ENCODE measurements around the gene GULP1.

DNA sequence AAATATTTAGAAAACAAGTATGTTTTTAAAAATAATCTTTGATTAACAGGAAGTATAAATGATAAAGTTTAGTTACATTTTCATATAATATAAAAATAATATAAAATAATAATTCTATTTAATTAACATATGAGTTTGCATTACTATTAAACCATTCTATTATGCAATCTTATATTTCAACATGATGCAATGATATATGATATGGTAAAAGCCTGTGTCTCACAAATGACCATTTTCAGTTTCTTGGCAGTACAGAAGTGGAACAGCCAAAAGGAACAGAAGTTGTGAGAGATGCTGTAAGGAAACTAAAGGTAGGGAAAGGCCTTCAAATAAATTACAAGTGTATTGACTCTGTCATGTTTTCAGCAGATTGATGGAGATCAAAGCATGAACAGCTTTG is 230.8 kb downstream of the GULP1 start:
- TF ChIP-seq, protein P1, sequence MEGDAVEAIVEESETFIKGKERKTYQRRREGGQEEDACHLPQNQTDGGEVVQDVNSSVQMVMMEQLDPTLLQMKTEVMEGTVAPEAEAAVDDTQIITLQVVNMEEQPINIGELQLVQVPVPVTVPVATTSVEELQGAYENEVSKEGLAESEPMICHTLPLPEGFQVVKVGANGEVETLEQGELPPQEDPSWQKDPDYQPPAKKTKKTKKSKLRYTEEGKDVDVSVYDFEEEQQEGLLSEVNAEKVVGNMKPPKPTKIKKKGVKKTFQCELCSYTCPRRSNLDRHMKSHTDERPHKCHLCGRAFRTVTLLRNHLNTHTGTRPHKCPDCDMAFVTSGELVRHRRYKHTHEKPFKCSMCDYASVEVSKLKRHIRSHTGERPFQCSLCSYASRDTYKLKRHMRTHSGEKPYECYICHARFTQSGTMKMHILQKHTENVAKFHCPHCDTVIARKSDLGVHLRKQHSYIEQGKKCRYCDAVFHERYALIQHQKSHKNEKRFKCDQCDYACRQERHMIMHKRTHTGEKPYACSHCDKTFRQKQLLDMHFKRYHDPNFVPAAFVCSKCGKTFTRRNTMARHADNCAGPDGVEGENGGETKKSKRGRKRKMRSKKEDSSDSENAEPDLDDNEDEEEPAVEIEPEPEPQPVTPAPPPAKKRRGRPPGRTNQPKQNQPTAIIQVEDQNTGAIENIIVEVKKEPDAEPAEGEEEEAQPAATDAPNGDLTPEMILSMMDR (IDR thresholded peaks at IDR 0.05): no peak
- TF ChIP-seq POLR2AphosphoS5 (IDR thresholded peaks at IDR 0.05): no peak
- TF ChIP-seq EP300 (IDR thresholded peaks at IDR 0.05): no peak
